HCT116 (cell line): ENCODE data around the gene LONRF3. TPM values are rescaled to one million over a fixed set of nuclear protein-coding genes. Genes with fewer than 3 reads are reported as not detected.

Experiments
- ATAC-seq: fragments of 200-7000 bp; cut with Tn5 transposase; 2 replicates; pipeline ENCODE4 v1.9.1; 2020; ENCODE audit warnings: mild to moderate bottlenecking, moderate library complexity
- BruUV-seq: library from RNA; stranded (reverse); fragments of 400-500 nt; replicated peaks from 2 replicates; lab custom pipeline; 2021; lab: Mats Ljungman, UMichigan
- CTCF ChIA-PET: fragments of 300-600 bp; sonication (Branson Sonifier 250); formaldehyde crosslinking; loops from one replicate; lab custom pipeline; 2021; ENCODE audit warnings: antibody characterized with exemption; lab: Charles Lee
- POLR2A ChIA-PET: fragments of 300-600, 350-600 bp; sonication (Branson Sonifier 250); formaldehyde crosslinking; loops from one replicate; lab custom pipeline; 2021; ENCODE audit warnings: antibody characterized with exemption; lab: Charles Lee
- RAD21 ChIA-PET, 2 experiments: fragments of 300-600 bp; sonication (Branson Sonifier 250); formaldehyde crosslinking; loops; one replicate each; lab custom pipeline; 2023; ENCODE audit warnings: low total read pairs in 2 of 2; ENCODE audit not compliant: uncharacterized antibody in 2 of 2, unreplicated experiment in 2 of 2, low non-redundant PET in 1 of 2; lab: Charles Lee
- DNase-seq: peaks from one replicate; pipeline ENCODE4 v3.0.0-alpha.2; 2010; ENCODE audit warnings: low read depth, low spot score
- H2AFZ ChIP-seq: fragments of 200-600 bp; shearing (Covaris generic), sonication (generic); 2 replicates; pipeline ENCODE4 v1.6.1; 2017; ENCODE audit warnings: low read depth, mixed run types, mixed read lengths, antibody characterized with exemption, low read length; ENCODE audit not compliant: poor library complexity, severe bottlenecking
- H3K27ac ChIP-seq: 2 replicates; pipeline ENCODE4 v1.5.1; 2012; ENCODE audit warnings: low read depth, low read length
- H3K27me3 ChIP-seq: fragments of 200-600 bp; sonication (generic); 2 replicates; pipeline ENCODE4 v1.6.1; 2016; ENCODE audit warnings: mixed run types, low read length, mixed read lengths; ENCODE audit not compliant: insufficient read depth
- H3K36me3 ChIP-seq, 2 experiments: fragments of 200-500 bp in 1 of 2; fragments of 200-600 bp in 1 of 2; sonication (Bioruptor generic) in 1 of 2; sonication (generic) in 1 of 2; 2 replicates each; pipeline versions ENCODE4 v1.5.1 to v1.6.1; 2014 to 2016; ENCODE audit warnings: low read length in 2 of 2, inconsistent platforms in 1 of 2, mixed read lengths in 1 of 2, mixed run types in 1 of 2; ENCODE audit not compliant: insufficient read depth in 2 of 2, control insufficient read depth in 1 of 2
- H3K4me1 ChIP-seq, 2 experiments: fragments of 200-600 bp in 1 of 2; sonication (generic) in 1 of 2; 2 replicates each; pipeline versions ENCODE4 v1.5.1 to v1.6.1; 2012 to 2017; ENCODE audit warnings: low read length in 2 of 2, inconsistent platforms in 1 of 2, mild to moderate bottlenecking in 1 of 2, mixed read lengths in 1 of 2, mixed run types in 1 of 2, moderate library complexity in 1 of 2; ENCODE audit not compliant: insufficient read depth in 2 of 2, control insufficient read depth in 1 of 2
- H3K4me2 ChIP-seq: fragments of 200-600 bp; sonication (generic); 2 replicates; pipeline ENCODE4 v1.6.1; 2017; ENCODE audit warnings: mixed run types, low read length, mixed read lengths
- H3K4me3 ChIP-seq, 2 experiments: fragments of 200-600 bp in 1 of 2; sonication (generic) in 1 of 2; replicated peaks in 1 of 2; 2 replicates each; pipeline ENCODE4 v1.5.1; 2011 to 2016; ENCODE audit warnings: low read length in 2 of 2, control low read depth in 1 of 2, low read depth in 1 of 2, mild to moderate bottlenecking in 1 of 2, mixed read lengths in 1 of 2, mixed run types in 1 of 2
- H3K79me2 ChIP-seq: fragments of 200-600 bp; sonication (generic); 2 replicates; pipeline ENCODE4 v1.6.1; 2017; ENCODE audit warnings: mild to moderate bottlenecking, mixed run types, low read length, moderate library complexity, mixed read lengths; ENCODE audit not compliant: insufficient read depth
- H3K9ac ChIP-seq: fragments of 200-600 bp; sonication (generic); 2 replicates; pipeline ENCODE4 v1.6.1; 2016; ENCODE audit warnings: low read length, mixed read lengths
- H3K9me2 ChIP-seq: fragments of 200-600 bp; sonication (generic), shearing (Covaris generic); 2 replicates; pipeline ENCODE4 v1.6.1; 2017; ENCODE audit warnings: mixed run types, mild to moderate bottlenecking, moderate library complexity; ENCODE audit not compliant: insufficient read depth
- H3K9me3 ChIP-seq, 2 experiments: fragments of 200-500 bp in 1 of 2; fragments of 200-600 bp in 1 of 2; sonication (Bioruptor generic) in 1 of 2; sonication (generic) in 1 of 2; 2 replicates each; pipeline ENCODE4 v1.6.1; 2014 to 2017; ENCODE audit warnings: low read length in 2 of 2, mixed read lengths in 2 of 2, inconsistent platforms in 1 of 2, low read depth in 1 of 2, mild to moderate bottlenecking in 1 of 2, mixed run types in 1 of 2, moderate library complexity in 1 of 2; ENCODE audit not compliant: control insufficient read depth in 1 of 2, insufficient read depth in 1 of 2
- H4K20me1 ChIP-seq: fragments of 200-600 bp; sonication (generic), shearing (Covaris generic); 2 replicates; pipeline ENCODE4 v1.6.1; 2017; ENCODE audit warnings: mixed run types, mild to moderate bottlenecking, moderate library complexity; ENCODE audit not compliant: insufficient read depth
- ATF3 ChIP-seq: IDR thresholded peaks from 2 replicates; pipeline ENCODE4 v1.6.1; 2012
- EGR1 ChIP-seq: IDR thresholded peaks from 2 replicates; pipeline ENCODE4 v1.6.1; 2012; ENCODE audit warnings: low read depth
- ELF1 ChIP-seq: IDR thresholded peaks from 2 replicates; pipeline ENCODE4 v1.6.1; 2012; ENCODE audit warnings: low read depth, borderline replicate concordance
- EZH2phosphoT487 ChIP-seq: fragments of 200-600 bp; IDR thresholded peaks from 2 replicates; pipeline ENCODE4 v1.6.1; 2018; ENCODE audit warnings: antibody characterized with exemption, borderline replicate concordance
- JUND ChIP-seq: IDR thresholded peaks from 2 replicates; pipeline ENCODE4 v1.6.1; 2012
- POLR2A ChIP-seq: IDR thresholded peaks from 2 replicates; pipeline ENCODE4 v1.7.0; 2011; ENCODE audit warnings: borderline replicate concordance; ENCODE audit not compliant: insufficient read depth, insufficient read length; ENCODE audit errors: extremely low read depth
- POLR2AphosphoS5 ChIP-seq: IDR thresholded peaks from 2 replicates; pipeline ENCODE4 v1.6.1; 2011; ENCODE audit warnings: mild to moderate bottlenecking, low read depth, low read length, moderate library complexity
- SIN3A ChIP-seq: IDR thresholded peaks from 2 replicates; pipeline ENCODE4 v1.6.1; 2012; ENCODE audit warnings: low read depth
- SP1 ChIP-seq: IDR thresholded peaks from 2 replicates; pipeline ENCODE4 v1.6.1; 2012; ENCODE audit warnings: low read depth
- TCF7L2 ChIP-seq: IDR thresholded peaks from 2 replicates; pipeline ENCODE4 v1.7.0; 2011; ENCODE audit warnings: borderline replicate concordance, inconsistent platforms; ENCODE audit not compliant: insufficient read depth, insufficient read length; ENCODE audit errors: extremely low read depth
- YY1 ChIP-seq: IDR thresholded peaks from 2 replicates; pipeline ENCODE4 v1.6.1; 2011; ENCODE audit warnings: low read length, low read depth, moderate library complexity, mild to moderate bottlenecking; ENCODE audit not compliant: insufficient replicate concordance; ENCODE audit errors: extremely low read depth
- ZFX ChIP-seq: fragments of 450-650 bp; IDR thresholded peaks from 2 replicates; pipeline ENCODE4 v1.6.1; 2017
- ZNF274 ChIP-seq: fragments of 200-500 bp; sonication (Bioruptor generic); IDR thresholded peaks from 2 replicates; pipeline ENCODE4 v1.6.1; 2014; ENCODE audit warnings: mild to moderate bottlenecking, low read depth, low read length, inconsistent platforms
- intact Hi-C: fragments of 100-400 bp; cut with micrococcal nuclease; formaldehyde crosslinking; loops from 2 replicates; pipeline ENCODE4 v1.10.0; 2022
- total RNA-seq: library from RNA; stranded (reverse); gene quantifications from one replicate; pipeline ENCODE4 v1.2.1, GENCODE V29; 2021; ENCODE audit not compliant: unreplicated experiment
- TF ChIP-seq, protein P1 (sequence below): IDR thresholded peaks from 2 replicates; pipeline ENCODE4 v1.6.1; 2012; ENCODE audit warnings: low read depth
- TF ChIP-seq, protein P2 (sequence below): IDR thresholded peaks from 2 replicates; pipeline ENCODE4 v1.6.1; 2011; ENCODE audit warnings: mild to moderate bottlenecking, low read length, moderate library complexity; ENCODE audit not compliant: insufficient replicate concordance; ENCODE audit errors: extremely low read depth
- TF ChIP-seq, protein P3 (sequence below): IDR thresholded peaks from 2 replicates; pipeline ENCODE4 v1.6.1; 2012

The LONRF3 gene
- total RNA-seq, 1 experiment from 2014 or later: 3.1 TPM

- TF ChIP-seq, protein P1, sequence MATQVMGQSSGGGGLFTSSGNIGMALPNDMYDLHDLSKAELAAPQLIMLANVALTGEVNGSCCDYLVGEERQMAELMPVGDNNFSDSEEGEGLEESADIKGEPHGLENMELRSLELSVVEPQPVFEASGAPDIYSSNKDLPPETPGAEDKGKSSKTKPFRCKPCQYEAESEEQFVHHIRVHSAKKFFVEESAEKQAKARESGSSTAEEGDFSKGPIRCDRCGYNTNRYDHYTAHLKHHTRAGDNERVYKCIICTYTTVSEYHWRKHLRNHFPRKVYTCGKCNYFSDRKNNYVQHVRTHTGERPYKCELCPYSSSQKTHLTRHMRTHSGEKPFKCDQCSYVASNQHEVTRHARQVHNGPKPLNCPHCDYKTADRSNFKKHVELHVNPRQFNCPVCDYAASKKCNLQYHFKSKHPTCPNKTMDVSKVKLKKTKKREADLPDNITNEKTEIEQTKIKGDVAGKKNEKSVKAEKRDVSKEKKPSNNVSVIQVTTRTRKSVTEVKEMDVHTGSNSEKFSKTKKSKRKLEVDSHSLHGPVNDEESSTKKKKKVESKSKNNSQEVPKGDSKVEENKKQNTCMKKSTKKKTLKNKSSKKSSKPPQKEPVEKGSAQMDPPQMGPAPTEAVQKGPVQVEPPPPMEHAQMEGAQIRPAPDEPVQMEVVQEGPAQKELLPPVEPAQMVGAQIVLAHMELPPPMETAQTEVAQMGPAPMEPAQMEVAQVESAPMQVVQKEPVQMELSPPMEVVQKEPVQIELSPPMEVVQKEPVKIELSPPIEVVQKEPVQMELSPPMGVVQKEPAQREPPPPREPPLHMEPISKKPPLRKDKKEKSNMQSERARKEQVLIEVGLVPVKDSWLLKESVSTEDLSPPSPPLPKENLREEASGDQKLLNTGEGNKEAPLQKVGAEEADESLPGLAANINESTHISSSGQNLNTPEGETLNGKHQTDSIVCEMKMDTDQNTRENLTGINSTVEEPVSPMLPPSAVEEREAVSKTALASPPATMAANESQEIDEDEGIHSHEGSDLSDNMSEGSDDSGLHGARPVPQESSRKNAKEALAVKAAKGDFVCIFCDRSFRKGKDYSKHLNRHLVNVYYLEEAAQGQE: no peak
- TF ChIP-seq EZH2phosphoT487 (no peak), ZFX (no peak), YY1 (no peak), JUND (no peak)
- TF ChIP-seq, protein P2, sequence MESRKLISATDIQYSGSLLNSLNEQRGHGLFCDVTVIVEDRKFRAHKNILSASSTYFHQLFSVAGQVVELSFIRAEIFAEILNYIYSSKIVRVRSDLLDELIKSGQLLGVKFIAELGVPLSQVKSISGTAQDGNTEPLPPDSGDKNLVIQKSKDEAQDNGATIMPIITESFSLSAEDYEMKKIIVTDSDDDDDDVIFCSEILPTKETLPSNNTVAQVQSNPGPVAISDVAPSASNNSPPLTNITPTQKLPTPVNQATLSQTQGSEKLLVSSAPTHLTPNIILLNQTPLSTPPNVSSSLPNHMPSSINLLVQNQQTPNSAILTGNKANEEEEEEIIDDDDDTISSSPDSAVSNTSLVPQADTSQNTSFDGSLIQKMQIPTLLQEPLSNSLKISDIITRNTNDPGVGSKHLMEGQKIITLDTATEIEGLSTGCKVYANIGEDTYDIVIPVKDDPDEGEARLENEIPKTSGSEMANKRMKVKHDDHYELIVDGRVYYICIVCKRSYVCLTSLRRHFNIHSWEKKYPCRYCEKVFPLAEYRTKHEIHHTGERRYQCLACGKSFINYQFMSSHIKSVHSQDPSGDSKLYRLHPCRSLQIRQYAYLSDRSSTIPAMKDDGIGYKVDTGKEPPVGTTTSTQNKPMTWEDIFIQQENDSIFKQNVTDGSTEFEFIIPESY: no peak
- TF ChIP-seq, all 23 proteins: peak for 2
Measured at GRCh38 chrX:119004920-119005524, 30.6 kb downstream of the LONRF3 start (continued).

DNA sequence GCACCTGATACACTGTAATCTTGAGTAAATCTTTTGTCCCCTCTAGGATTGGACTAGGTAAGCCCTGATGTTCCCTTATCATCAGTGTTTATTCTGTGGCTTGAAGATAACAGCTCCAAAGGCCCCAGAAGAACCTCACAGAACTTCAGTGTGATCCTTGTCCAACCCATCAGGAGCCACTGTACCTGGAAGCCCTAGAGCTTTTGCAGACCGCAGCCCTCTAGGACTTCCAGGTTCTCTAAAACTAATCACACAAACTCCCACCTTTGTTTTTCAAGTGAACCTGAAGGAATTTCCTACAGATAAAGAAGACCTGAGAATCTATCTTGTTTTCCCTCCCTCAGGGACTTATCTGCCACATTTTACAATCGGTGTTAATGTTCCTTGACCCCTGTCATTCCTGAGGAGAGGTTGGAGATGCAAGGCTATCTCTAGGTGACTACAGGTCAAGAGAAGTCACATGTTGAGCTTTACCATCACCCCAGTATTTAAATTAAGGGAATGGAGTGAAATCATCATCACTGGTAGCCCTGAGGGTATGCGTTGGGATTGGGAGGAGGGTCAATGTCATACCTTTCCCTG is 32.9 kb downstream of the LONRF3 start:
- Histone ChIP-seq H3K9me3 (no peaks in the 10 kb centered on the region), H3K9ac (no peak overlapping the region), H3K36me3 (no peaks in the 10 kb centered on the region; a peak in 1 of 4 replicates), H3K4me1 (no peaks in the 10 kb centered on the region), H2AFZ (no peak overlapping the region), H3K9me2 (no peaks in the 10 kb centered on the region), H4K20me1 (no peaks in the 10 kb centered on the region), H3K27me3 (no peaks in the 10 kb centered on the region), H3K27ac (no peak overlapping the region), H3K4me3 (no peak overlapping the region), H3K4me2 (no peak overlapping the region), H3K79me2 (no peaks in the 10 kb centered on the region)
- ChIA-PET RAD21 (no interaction called here), POLR2A (no interaction called here), CTCF (no interaction called here)
- DNase-seq: no peak
- no peak for ATAC-seq
- no TSS peak for BruUV-seq
- intact Hi-C loops: loop anchor here (5.0 kb wide), 1 partner anchor 160 kb away; no protein-coding TSS in a partner anchor
- no peak for TF ChIP-seq ZFX
- no peak for TF ChIP-seq TCF7L2
- TF ChIP-seq ZNF274: no peak
- TF ChIP-seq, protein P2: no peak
- no peak for TF ChIP-seq JUND
- TF ChIP-seq, protein P3, sequence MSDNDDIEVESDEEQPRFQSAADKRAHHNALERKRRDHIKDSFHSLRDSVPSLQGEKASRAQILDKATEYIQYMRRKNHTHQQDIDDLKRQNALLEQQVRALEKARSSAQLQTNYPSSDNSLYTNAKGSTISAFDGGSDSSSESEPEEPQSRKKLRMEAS: no peak
- no peak for TF ChIP-seq SIN3A
- TF ChIP-seq ATF3: no peak
- TF ChIP-seq YY1: no peak
- TF ChIP-seq ELF1: no peak
- TF ChIP-seq POLR2AphosphoS5: no peak
- no peak for TF ChIP-seq SP1
- no peak for TF ChIP-seq POLR2A
- TF ChIP-seq EGR1: no peak
